H1 (cell line): ENCODE results near the gene PDIA6. TPM values are rescaled to one million over a fixed set of nuclear protein-coding genes. Genes with fewer than 3 reads are reported as not detected.

Experiments
- CTCF ChIA-PET: fragments of 300-600 bp; sonication (Branson Sonifier 250); formaldehyde crosslinking; loops from one replicate; lab custom pipeline; 2021; ENCODE audit not compliant: partially characterized antibody; lab: Charles Lee
- POLR2A ChIA-PET: fragments of 300-600 bp; sonication (Branson Sonifier 250); formaldehyde crosslinking; loops from one replicate; lab custom pipeline; 2021; ENCODE audit warnings: inconsistent platforms; ENCODE audit not compliant: partially characterized antibody; lab: Charles Lee
- DNase-seq, 2 experiments: peaks; one replicate each; pipeline versions ENCODE4 v3.0.0 to v3.0.0-alpha.2; 2010 to 2022; ENCODE audit warnings: low spot score in 2 of 2, low read depth in 1 of 2, mixed read lengths in 1 of 2
- FAIRE-seq: peaks from 2 replicates; lab custom pipeline; 2011; peaks lifted over from hg19 to GRCh38; lab: Jason Lieb, UNC
- H2AFZ ChIP-seq: 2 replicates; pipeline ENCODE4 v1.8.1; 2012; ENCODE audit warnings: low read length, inconsistent platforms
- H2AK5ac ChIP-seq: 2 replicates; pipeline ENCODE4 v1.6.1; 2013; ENCODE audit warnings: low read depth, low read length
- H2BK120ac ChIP-seq: replicated peaks from 2 replicates; pipeline ENCODE3; 2013; ENCODE audit warnings: low read depth, low read length, inconsistent platforms
- H2BK12ac ChIP-seq: 2 replicates; pipeline ENCODE4 v1.6.1; 2013; ENCODE audit warnings: low read depth, low read length
- H2BK15ac ChIP-seq: 2 replicates; pipeline ENCODE4 v1.6.1; 2013; ENCODE audit warnings: low read length
- H2BK20ac ChIP-seq: 2 replicates; pipeline ENCODE4 v1.6.1; 2013; ENCODE audit warnings: low read length
- H2BK5ac ChIP-seq: 2 replicates; pipeline ENCODE4 v1.6.1; 2013; ENCODE audit warnings: low read depth, low read length
- H3K14ac ChIP-seq: 2 replicates; pipeline ENCODE4 v1.6.1; 2013; ENCODE audit warnings: inconsistent platforms; ENCODE audit not compliant: insufficient read length
- H3K18ac ChIP-seq: 2 replicates; pipeline ENCODE4 v1.6.1; 2013; ENCODE audit warnings: low read length; ENCODE audit errors: extremely low read depth
- H3K23ac ChIP-seq: 2 replicates; pipeline ENCODE4 v1.6.1; 2013; ENCODE audit warnings: inconsistent platforms; ENCODE audit not compliant: insufficient read length
- H3K23me2 ChIP-seq: 2 replicates; pipeline ENCODE4 v1.6.1; 2013; ENCODE audit warnings: low read depth, low read length
- H3K27ac ChIP-seq: 2 replicates; pipeline ENCODE4 v1.6.1; 2011; ENCODE audit warnings: low read depth, low read length, inconsistent platforms
- H3K27me3 ChIP-seq, 4 experiments: replicated peaks in 1 of 4; 1 replicate in 1 of 4; 2 replicates in 3 of 4; pipeline versions ENCODE4 v1.6.1 to v1.8.1; 2011 to 2013; ENCODE audit warnings: low read length in 3 of 4, mild to moderate bottlenecking in 3 of 4, inconsistent platforms in 2 of 4, mixed read lengths in 2 of 4, moderate library complexity in 1 of 4; ENCODE audit not compliant: control insufficient read depth in 3 of 4, insufficient read depth in 3 of 4; ENCODE audit errors: extremely low read depth in 1 of 4
- H3K36me3 ChIP-seq, 4 experiments: 2 replicates each; pipeline versions ENCODE4 v1.6.1 to v1.8.1; 2011 to 2013; ENCODE audit warnings: mild to moderate bottlenecking in 4 of 4, low read length in 3 of 4, moderate library complexity in 2 of 4, control low read depth in 1 of 4, inconsistent platforms in 1 of 4; ENCODE audit not compliant: insufficient read depth in 4 of 4, control insufficient read depth in 2 of 4
- H3K4ac ChIP-seq: replicated peaks from 2 replicates; pipeline ENCODE3; 2013; ENCODE audit warnings: low read length, low read depth, mixed read lengths, inconsistent platforms; ENCODE audit not compliant: insufficient read length
- H3K4me1 ChIP-seq, 4 experiments: replicated peaks in 1 of 4; 1 replicate in 1 of 4; 2 replicates in 3 of 4; pipeline versions ENCODE4 v1.6.1 to v1.8.1; 2011 to 2013; ENCODE audit warnings: low read length in 3 of 4, inconsistent platforms in 2 of 4, mixed read lengths in 1 of 4; ENCODE audit not compliant: insufficient read depth in 4 of 4, control insufficient read depth in 3 of 4
- H3K4me2 ChIP-seq, 2 experiments: 2 replicates each; pipeline versions ENCODE4 v1.6.1 to v1.8.1; 2011 to 2013; ENCODE audit warnings: low read depth in 2 of 2, low read length in 2 of 2, control low read depth in 1 of 2, inconsistent platforms in 1 of 2, mild to moderate bottlenecking in 1 of 2; ENCODE audit not compliant: insufficient read depth in 1 of 2
- H3K4me3 ChIP-seq, 4 experiments: fragments of 200-600, 300-600 bp in 1 of 4; sonication (generic), shearing (Covaris generic), sonication (Bioruptor Twin) in 1 of 4; 2 replicates each; pipeline versions ENCODE4 v1.5.1 to v1.8.1; 2011 to 2016; ENCODE audit warnings: low read length in 4 of 4, low read depth in 3 of 4, control low read depth in 2 of 4, inconsistent platforms in 2 of 4, mild to moderate bottlenecking in 2 of 4, mixed read lengths in 1 of 4, moderate library complexity in 1 of 4; ENCODE audit not compliant: insufficient read depth in 2 of 4; ENCODE audit errors: extremely low read depth in 1 of 4
- H3K56ac ChIP-seq: replicated peaks from 2 replicates; pipeline ENCODE3; 2013; ENCODE audit warnings: low read depth, mild to moderate bottlenecking, mixed read lengths, low read length, inconsistent platforms; ENCODE audit not compliant: insufficient read length
- H3K79me1 ChIP-seq: 2 replicates; pipeline ENCODE4 v1.6.1; 2013; ENCODE audit warnings: low read depth, low read length, control low read depth
- H3K79me2 ChIP-seq, 2 experiments: 2 replicates each; pipeline versions ENCODE4 v1.6.1 to v1.8.1; 2012 to 2013; ENCODE audit warnings: low read length in 2 of 2, mild to moderate bottlenecking in 2 of 2, inconsistent platforms in 1 of 2; ENCODE audit not compliant: insufficient read depth in 2 of 2, control insufficient read depth in 1 of 2
- H3K9ac ChIP-seq, 4 experiments: replicated peaks in 1 of 4; 1 replicate in 1 of 4; 2 replicates in 3 of 4; pipeline versions ENCODE4 v1.6.1 to v1.8.1; 2011 to 2013; ENCODE audit warnings: low read depth in 3 of 4, low read length in 3 of 4, control low read depth in 2 of 4, mild to moderate bottlenecking in 2 of 4, moderate library complexity in 2 of 4, inconsistent platforms in 1 of 4; ENCODE audit errors: extremely low read depth in 1 of 4
- H3K9me3 ChIP-seq, 2 experiments: 2 replicates each; pipeline versions ENCODE4 v1.6.1 to v1.8.1; 2012 to 2013; ENCODE audit warnings: mild to moderate bottlenecking in 2 of 2, moderate library complexity in 2 of 2, control low read depth in 1 of 2, inconsistent platforms in 1 of 2, low read depth in 1 of 2, low read length in 1 of 2, mixed read lengths in 1 of 2; ENCODE audit not compliant: insufficient read depth in 2 of 2
- H4K20me1 ChIP-seq, 2 experiments: replicated peaks in 1 of 2; 2 replicates each; pipeline versions ENCODE3 to v1.8.1; 2011 to 2013; ENCODE audit warnings: inconsistent platforms in 2 of 2, low read length in 2 of 2, mild to moderate bottlenecking in 1 of 2; ENCODE audit not compliant: insufficient read depth in 2 of 2, control insufficient read depth in 1 of 2
- H4K5ac ChIP-seq: 2 replicates; pipeline ENCODE4 v1.6.1; 2013; ENCODE audit warnings: low read length, low read depth, mixed read lengths, inconsistent platforms; ENCODE audit not compliant: insufficient read length
- H4K8ac ChIP-seq: 2 replicates; pipeline ENCODE4 v1.8.0; 2013; ENCODE audit warnings: mild to moderate bottlenecking, moderate library complexity, low read length, inconsistent platforms; ENCODE audit not compliant: insufficient read depth; ENCODE audit errors: extremely low read depth
- H4K91ac ChIP-seq: replicated peaks from 2 replicates; pipeline ENCODE3; 2013; ENCODE audit warnings: low read length, mixed read lengths, inconsistent platforms; ENCODE audit not compliant: insufficient read length
- BACH1 ChIP-seq: IDR thresholded peaks from 2 replicates; pipeline ENCODE4 v1.6.1; 2012; ENCODE audit warnings: low read length, improper control_type of control experiment
- WGBS, 2 experiments: shearing (Covaris generic) in 1 of 2; methylation state at CpG; one replicate each; pipeline versions ENCODE4 v1.1.6 to v1.1.7; 2013 to 2015; ENCODE audit warnings: low lambda C conversion rate in 2 of 2, mixed read lengths in 2 of 2, inconsistent platforms in 1 of 2, low coverage in 1 of 2, missing lambda C conversion rate in 1 of 2; ENCODE audit not compliant: insufficient replicate concordance in 2 of 2, insufficient coverage in 1 of 2, insufficient read length in 1 of 2; ENCODE audit errors: extremely low coverage in 1 of 2, missing lambda C conversion rate in 1 of 2; 5-methylcytosine and 5-hydroxymethylcytosine counted together
- polyA plus RNA-seq, 7 experiments: library from polyadenylated mRNA; depleted of rRNA in 3 of 7; stranded (reverse) in 5 of 7; unstranded in 2 of 7; fragments of >200 nt in 5 of 7; fragments of 200-250 nt in 2 of 7; gene quantifications; 1 replicate in 5 of 7; 2 replicates in 1 of 7; 4 replicates in 1 of 7; pipeline versions ENCODE4 v1.2.1 to v1.2.3, GENCODE V29; 2011 to 2013; ENCODE audit warnings: missing spikeins in 2 of 7, mixed read lengths in 2 of 7
- total RNA-seq: library from RNA; stranded (reverse); fragmentation: NEBNext Ultra II Directional; extraction: Animal tissue kit (Norgen Biotek cat#: 25700); gene quantifications from 2 replicates; pipeline ENCODE4 v1.2.1, GENCODE V29; 2021

Gene PDIA6
- total and polyA plus RNA-seq, 2 of the 8 experiments (the other 6 are each of a cell fraction or from before 2014, with no cell fraction given): 181 to 384 TPM

GRCh38 chr2:10770956-10771750, 41.4 kb downstream of the PDIA6 start:
- H2BK15ac ChIP-seq: no peak overlapping the region
- no peak overlapping the region for H2BK12ac ChIP-seq
- H2AFZ ChIP-seq: no peak overlapping the region
- FAIRE-seq (no peak), DNase-seq (no peak)
- no peak overlapping the region for H3K27ac ChIP-seq
- no peaks in the 10 kb centered on the region for H3K36me3 ChIP-seq
- no peaks in the 10 kb centered on the region for H3K23me2 ChIP-seq
- CTCF ChIA-PET: interaction anchor here (1.0 to 1.3 kb wide), 2 partner anchors 17 to 303 kb away, joined by 3 to 4 read pairs; no protein-coding TSS in a partner anchor
- no peak overlapping the region for H3K4ac ChIP-seq
- no peak overlapping the region for H3K56ac ChIP-seq
- no peak overlapping the region for H2BK120ac ChIP-seq
- H4K8ac ChIP-seq: peak overlapping the region; percentile 57
- no peak overlapping the region for H3K14ac ChIP-seq
- H3K4me3 ChIP-seq: no peak overlapping the region
- no peak for TF ChIP-seq BACH1
- H3K9ac ChIP-seq: no peak overlapping the region
- H2BK5ac ChIP-seq: no peak overlapping the region
- H3K4me2 ChIP-seq: no peak overlapping the region
- WGBS, 2 experiments: 88% methylated on average over 21 of the region's 22 CpGs; no CpG with 5 or more reads in 1 of the 2 experiments
- POLR2A ChIA-PET: no interaction called here
- H4K91ac ChIP-seq: no peak overlapping the region
- no peak overlapping the region for H2AK5ac ChIP-seq
- no peaks in the 10 kb centered on the region; the same call in 1 of the 2 replicates for H3K79me1 ChIP-seq
- no peaks in the 10 kb centered on the region for H3K9me3 ChIP-seq
- no peaks in the 10 kb centered on the region for H3K27me3 ChIP-seq
- no peaks in the 10 kb centered on the region for H3K79me2 ChIP-seq
- H3K23ac ChIP-seq: no peak overlapping the region
- H4K5ac ChIP-seq: no peak overlapping the region
- peaks cover 0 to 2% of the 10 kb centered on the region in 2 experiments for H4K20me1 ChIP-seq
- H2BK20ac ChIP-seq: no peak overlapping the region
- H3K4me1 ChIP-seq: peaks cover 0 to 7% (median 2%) of the 10 kb centered on the region in 4 experiments; a peak in 3 of 7 replicates
- no peak overlapping the region for H3K18ac ChIP-seq
